Right ventricle myocardium superior (tissue), 1 donor: ENCODE measurements around the gene PRTG. TPM values are rescaled to one million over a fixed set of nuclear protein-coding genes. Genes with fewer than 3 reads are reported as not detected.

Source experiments
- ATAC-seq: fragments of 200-7000 bp; cut with Tn5 transposase; one replicate; pipeline ENCODE4 v1.9.1; 2020; ENCODE audit warnings: mild to moderate bottlenecking; ENCODE audit not compliant: poor library complexity
- DNase-seq: peaks from one replicate; pipeline ENCODE4 v3.0.0-alpha.2; 2020
- intact Hi-C: fragments of 100-400 bp; cut with DNase I; formaldehyde crosslinking; loops from one replicate; pipeline ENCODE4 v1.11.2; 2022
- total RNA-seq: library from RNA; stranded (reverse); fragmentation: NEBNext Ultra II Directional; extraction: Animal tissue kit (Norgen Biotek cat#: 25700); gene quantifications from one replicate; pipeline ENCODE4 v1.2.1, GENCODE V29; 2021
- donor health status: DM: no; HTN: yes; CAD: no; lungs with severe emphysema.

PRTG gene
- total RNA-seq, 1 donor from 2014 or later: 0.67 TPM

DNA sequence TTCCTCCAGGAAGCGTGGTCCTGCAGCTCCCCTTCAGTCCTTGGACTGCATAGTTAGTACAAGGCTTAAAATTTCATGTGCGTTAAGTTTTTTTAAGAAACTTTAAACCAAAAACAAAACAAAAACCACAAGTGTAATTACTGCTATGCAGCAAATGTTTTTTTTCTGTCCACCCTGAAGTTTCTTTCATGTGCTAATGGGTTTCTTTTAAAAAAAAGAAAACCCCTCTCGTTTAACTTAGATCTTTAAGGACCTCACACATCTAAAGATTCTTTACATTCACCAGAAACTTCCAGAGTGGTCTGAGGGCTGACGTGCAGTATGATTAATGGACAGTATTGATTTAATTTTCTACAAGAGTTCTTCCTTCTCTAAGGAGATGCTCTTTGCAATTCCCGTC is 82.8 kb downstream of the PRTG start:
- intact Hi-C loops: no loop called here
- ATAC-seq: no peak
- no peak for DNase-seq

DNA sequence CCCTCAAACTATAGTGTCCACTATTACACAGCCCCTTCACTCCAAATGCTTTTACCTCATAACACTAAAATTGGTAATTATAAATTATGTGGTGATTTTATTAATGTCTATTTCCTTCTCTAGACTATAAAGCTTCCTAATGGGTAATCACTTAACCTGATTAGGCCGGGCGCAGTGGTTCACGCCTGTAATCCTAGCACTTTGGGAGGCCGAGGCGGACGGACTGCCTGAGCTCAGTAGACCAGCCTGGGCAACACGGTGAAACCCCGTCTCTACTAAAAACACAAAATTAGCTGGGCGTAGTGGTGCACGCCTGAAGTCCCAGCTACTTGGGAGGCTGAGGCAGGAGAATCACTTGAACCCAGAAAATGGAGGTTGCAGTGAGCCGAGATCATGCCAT is 83.5 kb downstream of the PRTG start:
- intact Hi-C loops: loop anchor here (10.0 kb wide), 1 partner anchor 185 kb away; no protein-coding TSS in a partner anchor
- ATAC-seq (no peak), DNase-seq (no peak)

DNA sequence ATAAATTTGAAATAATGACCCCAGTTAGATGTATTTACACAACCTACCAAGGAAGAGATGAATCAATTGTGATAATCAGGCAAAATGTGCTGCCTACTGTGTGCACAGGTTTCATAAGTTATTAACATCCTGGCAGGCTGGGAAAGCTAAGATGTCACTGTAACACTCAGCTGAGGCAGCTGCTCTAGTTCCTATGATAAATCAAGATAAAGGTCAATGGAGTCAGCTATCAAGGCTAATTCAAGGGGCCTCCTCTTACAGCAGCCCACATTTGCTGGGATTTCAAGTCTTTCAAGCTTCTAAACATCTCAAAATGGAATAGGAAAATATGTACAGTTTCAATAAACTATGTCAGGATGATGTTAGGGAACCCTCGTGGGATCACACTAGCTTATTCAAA is 84.1 kb downstream of the PRTG start:
- DNase-seq: no peak
- intact Hi-C loops: loop anchor here (10.0 kb wide), 1 partner anchor 186 kb away; no protein-coding TSS in a partner anchor
- no peak for ATAC-seq

DNA sequence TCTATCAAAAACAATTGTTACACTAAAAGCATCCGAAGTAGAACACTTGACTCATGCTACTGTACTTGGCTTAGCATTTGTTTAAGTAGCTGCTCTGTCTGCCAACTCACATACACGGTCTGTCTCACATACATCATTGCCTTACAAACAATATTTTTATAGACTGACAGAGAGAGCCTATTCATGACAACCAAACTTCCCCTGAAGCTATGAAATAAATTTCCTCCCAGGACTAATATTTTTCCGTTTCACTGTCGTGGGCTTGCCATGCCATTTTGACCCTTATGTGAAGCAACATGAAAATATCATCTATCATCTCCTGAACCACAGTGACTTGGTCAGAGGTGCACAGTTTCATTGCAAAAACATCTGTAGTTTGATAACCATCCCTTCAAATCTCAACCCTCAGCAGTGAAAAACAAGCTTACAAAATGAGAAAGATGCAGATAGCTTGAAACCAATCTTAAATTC is 88.4 kb downstream of the PRTG start:
- intact Hi-C loops: loop anchor here (10.0 kb wide), 1 partner anchor 190 kb away; no protein-coding TSS in a partner anchor
- DNase-seq: no peak
- ATAC-seq: no peak

DNA sequence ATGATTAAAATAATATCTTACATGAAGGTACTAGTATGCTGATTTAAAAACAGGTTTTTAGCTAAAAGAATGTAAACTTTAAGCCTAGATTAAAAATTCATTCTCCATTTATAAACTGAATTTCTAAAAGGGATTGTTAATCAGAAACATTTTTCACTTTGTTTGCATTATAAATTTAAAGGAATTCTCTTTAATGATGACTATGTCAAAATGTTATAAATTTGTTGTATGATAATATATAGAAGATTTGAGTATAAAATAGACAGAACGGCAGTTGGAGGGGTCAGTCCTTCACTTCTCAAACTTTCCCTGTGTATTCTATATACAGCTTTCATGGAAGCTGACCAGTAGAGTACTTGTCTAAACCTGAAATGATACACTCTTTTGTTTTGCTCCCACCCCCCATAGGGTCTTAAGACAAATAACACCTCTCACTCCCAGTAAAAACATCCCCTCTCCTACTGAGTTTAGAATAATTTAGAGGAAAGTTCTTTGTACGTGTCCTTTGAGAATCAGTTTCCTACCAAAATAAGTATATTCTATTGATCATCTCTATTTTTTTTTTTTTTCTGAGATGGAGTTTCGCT is 90.0 kb downstream of the PRTG start:
- intact Hi-C loops: loop anchor here (10.0 kb wide), 1 partner anchor 192 kb away; no protein-coding TSS in a partner anchor
- ATAC-seq (no peak), DNase-seq (no peak)

DNA sequence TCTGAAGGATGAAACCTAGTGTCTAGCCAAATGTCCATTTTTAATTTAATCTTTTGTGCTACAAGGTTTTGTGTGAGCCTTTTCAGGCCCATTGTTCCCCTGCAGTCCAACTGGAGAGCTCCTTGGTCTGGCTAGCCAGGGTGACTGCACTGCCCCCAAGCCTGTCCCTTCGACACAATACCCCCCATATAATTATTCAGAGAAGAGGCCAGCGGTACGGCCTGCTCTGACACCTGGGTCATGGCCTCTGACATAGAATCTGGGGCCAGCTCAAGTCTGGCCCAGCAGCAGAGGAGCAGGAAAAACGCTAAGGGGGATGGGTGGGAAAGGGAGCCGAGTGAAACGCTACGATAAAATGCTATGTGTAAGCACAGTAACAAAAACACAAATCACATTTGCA is 90.6 kb downstream of the PRTG start:
- no peak for DNase-seq
- intact Hi-C loops: loop anchor here (10.0 kb wide), 1 partner anchor 192 kb away; no protein-coding TSS in a partner anchor
- ATAC-seq: no peak

DNA sequence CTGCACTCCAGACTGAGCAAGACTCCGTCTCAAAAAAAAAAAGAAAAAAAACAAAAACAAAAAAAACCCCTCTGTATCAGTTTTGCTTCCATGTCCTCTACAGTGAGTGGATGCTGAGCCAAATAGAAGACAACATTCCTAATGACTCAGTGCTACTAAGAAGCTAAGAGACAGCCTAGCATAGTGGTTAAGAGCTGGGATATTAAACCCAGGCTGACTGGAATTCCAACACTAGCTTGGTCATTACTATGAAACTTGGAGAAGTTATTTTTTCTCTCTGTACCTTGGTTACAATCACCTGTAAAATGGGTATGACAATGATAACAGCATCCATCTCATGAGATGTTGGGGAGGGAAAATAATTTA is 93.9 kb downstream of the PRTG start:
- intact Hi-C loops: loop anchor here (10.0 kb wide), 1 partner anchor 406 kb away; no protein-coding TSS in a partner anchor
- DNase-seq: no peak
- ATAC-seq: no peak

DNA sequence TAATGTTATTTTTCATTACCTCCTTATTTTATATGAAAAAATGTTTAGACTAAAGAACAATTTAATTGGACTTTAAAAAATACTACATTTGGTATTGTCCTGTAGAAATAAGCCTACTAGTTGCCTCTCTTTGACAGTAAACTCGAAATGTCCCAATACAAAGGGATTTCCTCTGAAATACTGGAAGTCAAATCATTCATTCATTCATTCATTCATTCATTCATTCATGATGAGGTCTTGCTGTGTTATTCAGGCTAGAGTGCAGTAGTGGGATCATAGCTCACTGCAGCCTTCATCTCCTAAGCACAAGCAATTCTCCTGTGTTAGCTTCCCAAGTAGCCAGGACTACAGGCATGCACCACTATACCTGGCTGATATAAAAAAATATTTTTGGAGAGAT is 104.2 kb downstream of the PRTG start:
- DNase-seq (no peak), ATAC-seq (no peak)
- intact Hi-C loops: no loop called here

DNA sequence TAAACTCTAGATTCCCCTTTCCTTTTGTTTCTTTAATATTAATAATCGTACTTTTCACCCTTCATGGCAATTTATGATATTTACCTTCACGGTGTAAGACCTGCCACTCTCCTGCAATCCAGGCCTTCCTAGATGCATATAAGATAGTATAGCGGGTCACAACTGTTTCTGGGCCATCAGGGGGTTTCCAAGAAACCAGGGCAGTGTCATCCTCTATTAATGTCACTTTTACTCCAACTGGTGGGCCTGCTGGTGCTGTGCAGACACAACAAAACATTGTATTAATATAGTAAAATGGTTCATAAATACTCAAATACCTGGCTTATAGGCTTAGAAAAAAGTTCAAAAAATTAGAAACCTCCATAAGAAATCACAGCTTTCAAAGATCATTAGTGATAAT is 105.9 kb downstream of the PRTG start:
- ATAC-seq (no peak), DNase-seq (no peak)
- intact Hi-C loops: no loop called here

DNA sequence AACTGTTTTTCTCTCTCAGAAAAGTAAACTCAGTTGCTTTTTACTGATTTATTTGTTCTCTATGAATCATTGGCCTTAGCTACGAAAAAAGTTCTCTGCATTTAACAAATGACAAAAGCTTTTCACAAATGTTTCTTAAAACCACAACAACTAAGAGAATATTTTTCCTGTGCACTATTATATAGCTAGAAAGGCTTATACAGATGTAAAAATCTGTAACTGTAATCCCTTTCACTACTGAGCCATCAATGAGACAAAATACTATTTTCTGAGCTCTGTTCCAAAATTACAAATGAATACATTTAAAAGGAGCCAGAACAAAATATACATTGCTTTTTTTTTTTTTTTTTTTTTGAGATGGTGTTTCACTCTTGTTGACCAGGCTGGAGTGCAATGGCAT is 109.2 kb downstream of the PRTG start:
- no peak for ATAC-seq
- no peak for DNase-seq
- intact Hi-C loops: no loop called here

DNA sequence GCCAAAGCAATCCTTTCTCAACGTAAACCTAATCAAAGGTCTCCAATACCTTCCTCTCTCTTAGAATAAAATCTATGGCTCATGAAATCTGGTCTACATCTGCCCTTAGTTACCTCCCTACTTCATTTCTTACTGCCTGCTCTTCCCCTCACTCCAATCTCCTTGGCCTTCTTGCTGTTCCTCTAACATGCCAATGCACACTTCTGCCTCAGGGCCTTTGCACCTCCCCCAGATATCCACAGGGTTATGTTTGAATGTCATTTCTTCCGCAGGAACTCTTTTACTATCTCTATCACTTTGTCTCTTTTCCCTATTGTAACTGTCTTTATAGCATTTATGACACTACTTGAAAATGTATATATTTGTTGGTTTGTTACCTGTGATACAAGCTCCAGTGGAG is 110.5 kb downstream of the PRTG start:
- intact Hi-C loops: no loop called here
- no peak for ATAC-seq
- no peak for DNase-seq

DNA sequence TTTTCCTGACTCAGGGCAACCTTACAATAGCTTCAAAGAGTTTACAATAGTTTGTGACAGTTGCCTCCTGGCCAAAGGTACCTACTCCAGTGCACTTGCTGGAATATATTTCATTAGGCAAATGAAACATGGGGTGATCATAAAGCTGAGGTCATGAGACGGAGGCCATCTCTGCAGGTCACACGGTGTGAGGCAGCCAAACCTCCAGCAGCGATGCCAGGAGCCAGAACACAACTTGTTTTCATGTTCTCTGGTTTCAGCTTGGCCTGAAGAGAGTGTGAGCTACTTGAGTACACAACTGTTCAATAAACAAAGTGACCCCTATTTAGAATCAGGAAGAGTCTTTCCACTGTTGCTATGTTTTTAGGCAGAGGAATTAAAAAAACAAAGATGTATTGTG is 112.1 kb downstream of the PRTG start:
- no peak for DNase-seq
- no peak for ATAC-seq
- intact Hi-C loops: no loop called here

DNA sequence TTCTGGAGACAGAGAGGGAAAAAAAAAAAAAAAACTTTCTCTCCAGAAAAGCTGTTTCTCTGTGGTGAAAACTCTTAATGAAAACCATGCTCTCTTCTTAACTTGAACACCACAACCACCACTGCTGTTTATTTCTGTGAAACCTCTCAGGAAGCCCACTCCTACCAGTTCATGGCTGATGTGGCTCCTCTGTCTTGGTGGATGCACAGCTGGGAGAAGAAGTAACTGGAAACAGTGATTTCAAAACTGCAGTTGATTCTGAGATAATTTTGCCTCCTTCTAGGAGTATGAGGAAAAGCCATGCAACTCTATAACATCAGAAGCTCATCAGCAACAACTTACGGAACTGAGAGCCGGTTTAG is 114.6 kb downstream of the PRTG start:
- ATAC-seq (no peak), DNase-seq (no peak)
- intact Hi-C loops: no loop called here

DNA sequence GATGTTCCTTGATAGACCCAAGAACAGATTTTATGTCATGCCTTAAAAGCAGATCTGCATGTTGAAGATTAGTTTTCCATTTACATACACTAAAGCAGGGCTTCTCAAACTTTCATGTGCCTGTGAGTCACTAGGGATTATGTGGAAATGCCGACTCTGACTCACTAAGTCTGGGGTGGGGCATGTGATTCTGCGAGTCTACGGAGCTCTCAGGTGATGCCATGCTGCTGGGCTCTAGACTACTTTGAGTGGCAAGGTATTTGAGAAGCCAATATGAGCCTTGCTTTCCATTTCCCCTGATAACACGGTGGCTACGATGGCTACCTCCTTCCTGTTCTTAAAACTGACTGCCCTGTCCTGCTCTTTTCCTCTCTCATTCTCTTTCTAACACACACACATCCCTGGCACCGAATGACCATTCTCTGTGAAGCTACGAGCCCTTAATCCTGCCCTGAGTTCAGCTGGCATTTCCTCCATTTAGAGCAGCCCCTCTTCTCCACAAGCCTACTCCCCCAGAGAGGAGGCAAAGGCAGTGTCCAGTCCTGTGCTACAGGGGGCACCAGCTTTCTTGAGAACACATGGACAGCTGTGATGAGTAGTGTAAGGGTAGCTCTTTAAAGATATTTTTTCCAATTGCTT is 115.1 kb downstream of the PRTG start:
- ATAC-seq (no peak), DNase-seq (no peak)
- intact Hi-C loops: no loop called here

DNA sequence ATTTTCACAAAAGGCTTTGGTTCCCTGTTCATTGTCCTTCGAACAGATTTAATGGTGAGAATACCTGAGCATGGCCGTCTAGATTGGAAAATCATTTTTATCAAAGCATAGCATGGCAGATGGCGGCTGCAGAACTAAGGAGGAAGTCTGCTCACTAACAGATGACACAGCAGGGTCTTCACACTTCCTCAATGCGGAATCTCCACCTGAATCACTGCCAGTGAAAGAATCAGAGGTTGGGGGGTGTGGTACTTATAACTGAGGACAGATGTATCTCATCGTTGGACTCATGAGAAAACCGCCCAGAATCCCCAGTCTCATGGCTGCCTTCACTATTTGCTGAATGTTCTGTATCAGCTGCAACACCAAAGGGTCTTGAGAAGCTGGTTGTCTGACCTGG is 123.2 kb downstream of the PRTG start:
- ATAC-seq (no peak), DNase-seq (no peak)
- intact Hi-C loops: no loop called here

DNA sequence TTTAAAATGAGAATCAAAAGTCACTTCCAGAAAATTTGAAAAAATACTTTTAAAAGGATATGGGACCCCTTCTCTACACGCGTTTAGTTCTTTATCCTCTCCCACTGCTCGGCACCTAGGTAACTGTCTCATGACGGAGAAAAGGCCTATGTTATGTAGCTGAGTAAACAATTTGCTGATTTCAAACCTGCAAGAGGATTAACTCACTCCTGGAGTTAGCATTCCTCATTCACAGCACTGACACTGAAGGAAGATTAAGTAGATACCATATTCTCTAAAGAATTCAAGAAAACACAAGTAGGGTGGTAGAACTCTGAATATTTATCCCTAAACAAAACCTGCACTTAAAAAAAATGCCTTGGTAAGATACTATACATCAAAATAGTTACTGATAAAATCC is 124.6 kb downstream of the PRTG start:
- intact Hi-C loops: no loop called here
- ATAC-seq (no peak), DNase-seq (no peak)

DNA sequence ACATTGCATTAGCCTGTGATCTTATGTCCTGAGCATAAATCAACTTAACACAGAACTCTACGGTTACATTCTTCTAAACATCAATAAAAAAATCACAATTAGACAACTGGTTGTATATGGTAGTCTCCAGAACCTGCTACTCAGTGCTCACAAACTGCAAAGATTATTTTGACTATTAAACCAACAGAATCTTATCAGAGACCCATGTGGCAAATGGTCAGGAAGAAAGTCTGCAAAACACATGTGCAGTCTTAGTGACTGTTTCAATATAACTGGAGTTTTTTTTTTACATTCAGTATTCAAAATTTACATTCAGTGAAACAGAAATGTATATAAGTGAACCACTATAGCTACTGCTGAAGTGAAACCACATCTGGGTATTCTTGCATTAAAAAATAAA is 127.5 kb downstream of the PRTG start:
- DNase-seq (no peak), ATAC-seq (no peak)
- intact Hi-C loops: no loop called here

DNA sequence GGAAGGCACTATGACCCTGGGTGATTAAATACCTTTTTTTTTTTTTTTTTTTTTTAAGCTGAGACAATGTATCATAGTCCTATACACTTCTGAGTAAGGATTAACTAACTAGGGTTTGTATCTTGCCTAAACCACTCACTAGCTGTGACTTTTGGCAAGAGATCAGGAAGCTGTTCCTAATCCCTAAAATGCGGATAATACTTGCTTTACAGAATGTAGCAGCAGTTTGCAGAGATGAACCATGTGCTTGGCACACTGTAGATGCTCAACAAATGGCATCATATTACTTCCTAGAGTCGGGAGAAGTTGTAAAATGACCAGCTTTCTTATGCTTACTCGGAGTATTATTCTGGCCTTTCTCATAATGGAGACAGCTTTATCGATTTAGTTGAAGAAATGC is 129.2 kb downstream of the PRTG start:
- ATAC-seq (no peak), DNase-seq (no peak)
- intact Hi-C loops: no loop called here

DNA sequence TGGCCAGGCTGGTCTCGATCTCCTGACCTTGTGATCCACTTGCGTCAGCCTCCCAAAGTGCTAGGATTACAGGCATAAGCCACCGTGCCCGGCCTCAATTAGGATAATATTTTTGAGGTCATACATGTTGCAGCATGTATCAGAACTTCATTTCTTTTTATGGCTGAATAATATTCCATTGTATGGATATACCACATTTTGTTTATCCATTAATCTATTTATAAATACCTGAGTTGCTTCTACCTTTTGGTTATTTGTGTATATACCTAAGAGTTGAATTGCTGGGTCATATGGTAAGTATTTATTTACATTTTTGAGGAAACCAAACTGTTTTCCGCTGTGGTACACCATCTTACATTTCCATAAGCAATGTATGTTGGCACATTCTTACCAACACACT is 136.7 kb downstream of the PRTG start:
- ATAC-seq (no peak), DNase-seq (no peak)
- intact Hi-C loops: no loop called here

DNA sequence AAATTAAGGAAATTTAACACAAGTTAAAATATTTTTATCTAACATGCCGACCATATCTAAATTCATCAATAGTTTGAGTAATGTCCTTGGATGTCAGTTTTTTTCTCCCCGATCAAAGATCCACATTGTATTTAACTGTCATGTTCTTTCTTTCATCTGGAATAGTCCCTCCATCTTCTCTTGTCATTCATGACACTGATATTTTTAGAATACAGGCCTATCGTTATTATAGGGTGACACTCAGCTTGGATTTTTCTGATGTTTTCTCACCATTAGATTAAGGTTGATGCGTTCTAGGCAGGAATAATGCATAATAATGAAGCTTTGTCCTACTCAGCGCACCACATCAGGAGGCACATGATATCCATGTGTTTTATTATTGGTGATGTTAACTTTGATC is 141.6 kb downstream of the PRTG start:
- ATAC-seq (no peak), DNase-seq (no peak)
- intact Hi-C loops: no loop called here

DNA sequence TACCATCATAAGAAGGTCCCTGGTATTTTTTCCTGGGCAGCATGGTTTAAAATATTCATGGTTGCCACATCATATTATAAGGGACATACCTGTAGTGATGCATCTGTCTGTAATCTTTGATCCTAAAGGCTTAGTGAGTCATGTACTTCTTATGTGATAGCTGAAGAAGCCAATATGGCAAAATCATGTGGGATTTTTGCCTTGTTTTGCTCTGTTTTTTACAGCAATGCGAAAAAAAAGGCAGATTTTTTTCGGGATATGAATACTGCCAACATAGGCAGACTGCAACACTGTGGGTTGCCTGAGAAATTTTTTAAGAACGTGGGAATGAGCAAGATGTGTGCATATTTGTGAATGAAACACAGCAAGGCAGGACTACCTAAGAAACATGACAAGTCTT is 143.5 kb downstream of the PRTG start:
- intact Hi-C loops: no loop called here
- DNase-seq (no peak), ATAC-seq (no peak)
